ENCODE data around the gene SLC9A2. TPM values are rescaled to one million over a fixed set of nuclear protein-coding genes. Genes with fewer than 3 reads are reported as not detected.

Gene SLC9A2
- total RNA-seq, 1 donor from 2014 or later = not detected

GRCh38 chr2:102639429-102639828, 20.1 kb downstream of the SLC9A2 start:
- Mint-ChIP-seq H3K27ac (ENCODE audit: unreplicated experiment) (no peak overlapping the region), H3K9me3 (ENCODE audit: unreplicated experiment) (no peaks in the 10 kb centered on the region), H3K36me3 (ENCODE audit: unreplicated experiment) (no peaks in the 10 kb centered on the region), H3K27me3 (ENCODE audit: unreplicated experiment) (peaks cover 2% of the 10 kb centered on the region), H3K4me1 (ENCODE audit: low read depth, unreplicated experiment) (no peaks in the 10 kb centered on the region), H3K4me3 (ENCODE audit: unreplicated experiment) (no peak overlapping the region)
- no peak for DNase-seq
- no peak for TF ChIP-seq CTCF (IDR thresholded peaks at IDR 0.05; ENCODE audit: partially characterized antibody, unreplicated experiment)

- Mint-ChIP-seq H3K27me3 (ENCODE audit: unreplicated experiment) (peaks cover 2% of the 10 kb centered on the region), H3K4me3 (ENCODE audit: unreplicated experiment) (no peak overlapping the region), H3K36me3 (ENCODE audit: unreplicated experiment) (no peaks in the 10 kb centered on the region), H3K27ac (ENCODE audit: unreplicated experiment) (no peak overlapping the region), H3K4me1 (ENCODE audit: low read depth, unreplicated experiment) (no peaks in the 10 kb centered on the region), H3K9me3 (ENCODE audit: unreplicated experiment) (no peaks in the 10 kb centered on the region)
- DNase-seq = no peak
- no peak for TF ChIP-seq CTCF (IDR thresholded peaks at IDR 0.05; ENCODE audit: partially characterized antibody, unreplicated experiment)
These were observed 32.8 kb downstream of the SLC9A2 start for GRCh38 chr2:102652126-102652525.

GRCh38 chr2:102657770-102658169, 38.4 kb downstream of the SLC9A2 start:
- Mint-ChIP-seq H3K4me1 (ENCODE audit: low read depth, unreplicated experiment) (peaks cover 7% of the 10 kb centered on the region), H3K4me3 (ENCODE audit: unreplicated experiment) (no peak overlapping the region), H3K9me3 (ENCODE audit: unreplicated experiment) (no peaks in the 10 kb centered on the region), H3K36me3 (ENCODE audit: unreplicated experiment) (no peaks in the 10 kb centered on the region), H3K27me3 (ENCODE audit: unreplicated experiment) (peaks cover 5% of the 10 kb centered on the region), H3K27ac (ENCODE audit: unreplicated experiment) (no peak overlapping the region)
- DNase-seq = no peak
- no peak for TF ChIP-seq CTCF (IDR thresholded peaks at IDR 0.05; ENCODE audit: partially characterized antibody, unreplicated experiment)

- H3K27me3 Mint-ChIP-seq (ENCODE audit: unreplicated experiment) = peaks cover 5% of the 10 kb centered on the region
- no peaks in the 10 kb centered on the region for H3K9me3 Mint-ChIP-seq (ENCODE audit: unreplicated experiment)
- H3K4me1 Mint-ChIP-seq (ENCODE audit: low read depth, unreplicated experiment) = peaks cover 9% of the 10 kb centered on the region
- no peak overlapping the region for H3K27ac Mint-ChIP-seq (ENCODE audit: unreplicated experiment)
- DNase-seq = no peak
- no peak for TF ChIP-seq CTCF (IDR thresholded peaks at IDR 0.05; ENCODE audit: partially characterized antibody, unreplicated experiment)
- no peaks in the 10 kb centered on the region for H3K36me3 Mint-ChIP-seq (ENCODE audit: unreplicated experiment)
- no peak overlapping the region for H3K4me3 Mint-ChIP-seq (ENCODE audit: unreplicated experiment)
These were observed 40.7 kb downstream of the SLC9A2 start for GRCh38 chr2:102660070-102660469.

GRCh38 chr2:102660574-102660973, 41.2 kb downstream of the SLC9A2 start:
- no peak overlapping the region for H3K4me3 Mint-ChIP-seq (ENCODE audit: unreplicated experiment)
- no peaks in the 10 kb centered on the region for H3K36me3 Mint-ChIP-seq (ENCODE audit: unreplicated experiment)
- DNase-seq = no peak
- no peak overlapping the region for H3K27ac Mint-ChIP-seq (ENCODE audit: unreplicated experiment)
- TF ChIP-seq CTCF (IDR thresholded peaks at IDR 0.05; ENCODE audit: partially characterized antibody, unreplicated experiment) = no peak
- no peaks in the 10 kb centered on the region for H3K9me3 Mint-ChIP-seq (ENCODE audit: unreplicated experiment)
- H3K4me1 Mint-ChIP-seq (ENCODE audit: low read depth, unreplicated experiment) = peaks cover 9% of the 10 kb centered on the region
- H3K27me3 Mint-ChIP-seq (ENCODE audit: unreplicated experiment) = peaks cover 5% of the 10 kb centered on the region
